Measurements from ENCODE around the gene PLPPR3.

PLPPR3 gene

DNA sequence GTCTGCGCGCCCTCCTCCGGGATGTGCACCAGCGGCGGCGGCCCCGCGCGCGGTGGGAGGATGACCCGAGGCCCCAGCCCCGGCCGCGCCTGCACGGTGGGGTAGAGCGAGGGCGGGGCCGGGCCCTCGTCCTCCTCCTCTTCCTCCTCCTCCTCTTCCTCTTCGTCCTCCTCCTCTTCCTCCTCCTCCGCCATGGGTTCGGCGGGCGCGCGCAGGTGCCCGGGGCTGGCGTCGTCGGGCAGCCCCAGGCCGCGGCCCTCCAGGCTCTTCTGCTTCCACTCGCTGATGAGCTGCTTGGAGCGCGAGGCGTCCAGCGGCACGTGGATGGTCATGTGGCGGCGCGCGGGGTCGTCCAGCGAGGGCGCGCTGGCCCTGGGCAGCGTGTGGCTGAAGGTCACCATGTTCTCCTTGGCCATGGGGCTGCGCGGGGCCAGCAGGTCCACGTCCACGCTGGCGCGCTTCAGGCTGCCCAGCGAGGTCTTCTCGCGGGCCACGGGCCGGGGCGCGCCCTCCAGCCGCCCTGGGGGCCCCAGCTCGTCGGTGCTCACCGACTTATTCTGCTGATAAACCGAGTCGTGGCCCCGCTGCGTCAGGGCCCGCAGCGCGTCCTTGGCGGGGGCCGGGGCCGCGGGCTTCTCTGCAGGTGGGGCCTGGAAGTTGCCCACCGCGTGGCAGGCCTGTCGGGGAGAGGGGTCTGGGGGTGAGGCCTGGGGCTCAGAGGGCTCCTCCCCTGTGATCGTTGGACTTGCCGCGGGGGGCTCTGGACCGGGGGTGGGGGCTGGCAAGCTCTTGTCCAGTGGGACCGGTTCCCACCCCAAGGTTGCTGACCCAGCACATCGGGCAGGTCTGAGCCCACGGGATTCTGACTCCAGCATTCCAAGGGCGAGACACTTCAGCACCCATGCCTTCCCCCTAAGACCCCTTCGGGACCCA is 8.3 kb downstream of the PLPPR3 start:
- no peak for DNase-seq (ENCODE audit: low spot score)
- Histone ChIP-seq H3K27ac (ENCODE audit: poor library complexity, severe bottlenecking) (no peak overlapping the region), H3K9me3 (ENCODE audit: severe bottlenecking) (no peaks in the 10 kb centered on the region), H3K36me3 (ENCODE audit: low read depth) (peaks cover 36% of the 10 kb centered on the region), H3K27me3 (ENCODE audit: insufficient read depth, poor library complexity, severe bottlenecking) (no peaks in the 10 kb centered on the region), H3K4me3 (ENCODE audit: severe bottlenecking) (no peak overlapping the region), H3K4me1 (ENCODE audit: insufficient read depth, poor library complexity, severe bottlenecking) (no peaks in the 10 kb centered on the region)
- TF ChIP-seq CTCF (IDR thresholded peaks at IDR 0.05; ENCODE audit: poor library complexity, severe bottlenecking): no peak
- peak; percentile 9; the same call in 1 of the 3 replicates for ATAC-seq (ENCODE audit: low read depth)

DNA sequence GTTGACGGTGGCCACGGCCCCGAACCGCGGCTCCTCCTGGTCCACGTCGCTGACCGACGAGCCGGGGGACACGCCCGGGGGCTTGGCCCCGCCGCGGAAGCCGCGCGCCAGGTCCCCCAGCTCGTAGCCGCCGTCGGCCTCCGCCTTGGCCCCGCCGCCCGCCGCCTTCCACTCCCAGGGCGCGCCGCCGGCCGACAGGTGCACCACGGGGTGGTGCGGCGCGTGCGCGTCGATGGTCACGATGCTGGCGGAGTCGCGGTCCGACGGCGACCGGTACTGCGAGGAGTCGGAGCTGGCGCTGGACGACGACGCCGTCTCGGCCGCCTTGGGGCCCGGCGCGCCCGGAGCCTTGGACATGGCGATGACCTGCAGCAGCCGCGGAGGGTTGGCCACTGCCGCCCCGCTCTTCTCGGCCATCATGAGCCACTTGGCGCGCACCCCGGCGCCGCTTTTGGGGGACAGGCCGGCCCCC is 9.0 kb downstream of the PLPPR3 start:
- H3K27me3 ChIP-seq (ENCODE audit: insufficient read depth, poor library complexity, severe bottlenecking): no peaks in the 10 kb centered on the region
- H3K36me3 ChIP-seq (ENCODE audit: low read depth): peaks cover 41% of the 10 kb centered on the region
- no peak overlapping the region for H3K27ac ChIP-seq (ENCODE audit: poor library complexity, severe bottlenecking)
- no peaks in the 10 kb centered on the region for H3K4me1 ChIP-seq (ENCODE audit: insufficient read depth, poor library complexity, severe bottlenecking)
- DNase-seq (ENCODE audit: low spot score) (no peak), ATAC-seq (ENCODE audit: low read depth) (no peak)
- no peak for TF ChIP-seq CTCF (IDR thresholded peaks at IDR 0.05; ENCODE audit: poor library complexity, severe bottlenecking)
- no peak overlapping the region for H3K4me3 ChIP-seq (ENCODE audit: severe bottlenecking)
- H3K9me3 ChIP-seq (ENCODE audit: severe bottlenecking): no peaks in the 10 kb centered on the region

DNA sequence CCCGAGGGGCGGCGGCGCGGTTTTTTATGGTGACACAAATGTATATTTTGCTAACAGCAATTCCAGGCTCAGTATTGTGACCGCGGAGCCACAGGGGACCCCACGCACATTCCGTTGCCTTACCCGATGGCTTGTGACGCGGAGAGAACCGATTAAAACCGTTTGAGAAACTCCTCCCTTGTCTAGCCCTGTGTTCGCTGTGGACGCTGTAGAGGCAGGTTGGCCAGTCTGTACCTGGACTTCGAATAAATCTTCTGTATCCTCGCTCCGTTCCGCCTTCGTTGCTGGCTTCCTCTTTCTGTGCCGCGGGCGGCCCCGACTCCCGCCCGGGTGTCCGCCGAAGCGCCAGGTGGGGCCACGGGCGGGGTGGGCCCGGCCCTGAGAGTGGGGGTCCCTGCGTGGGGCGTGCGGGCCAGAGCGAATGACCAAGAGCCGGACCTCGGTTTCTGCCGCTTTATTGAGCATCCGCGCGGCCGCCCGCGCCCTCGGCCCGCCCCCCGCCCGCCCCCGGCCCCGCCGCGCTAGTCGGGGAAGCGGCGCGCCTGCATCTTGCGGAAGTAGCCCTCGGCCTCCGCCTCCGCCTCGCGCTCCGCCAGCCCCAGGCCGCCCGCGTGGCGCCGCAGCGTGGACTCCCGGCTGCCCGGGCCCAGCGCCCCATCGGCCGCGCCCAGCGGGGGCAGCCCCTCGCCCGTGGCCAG is 9.6 kb downstream of the PLPPR3 start:
- no peak for TF ChIP-seq CTCF (IDR thresholded peaks at IDR 0.05; ENCODE audit: poor library complexity, severe bottlenecking)
- Histone ChIP-seq H3K9me3 (ENCODE audit: severe bottlenecking) (no peaks in the 10 kb centered on the region), H3K4me1 (ENCODE audit: insufficient read depth, poor library complexity, severe bottlenecking) (no peaks in the 10 kb centered on the region), H3K27ac (ENCODE audit: poor library complexity, severe bottlenecking) (no peak overlapping the region), H3K36me3 (ENCODE audit: low read depth) (peaks cover 47% of the 10 kb centered on the region), H3K27me3 (ENCODE audit: insufficient read depth, poor library complexity, severe bottlenecking) (no peaks in the 10 kb centered on the region), H3K4me3 (ENCODE audit: severe bottlenecking) (no peak overlapping the region)
- no peak for ATAC-seq (ENCODE audit: low read depth)
- no peak for DNase-seq (ENCODE audit: low spot score)

DNA sequence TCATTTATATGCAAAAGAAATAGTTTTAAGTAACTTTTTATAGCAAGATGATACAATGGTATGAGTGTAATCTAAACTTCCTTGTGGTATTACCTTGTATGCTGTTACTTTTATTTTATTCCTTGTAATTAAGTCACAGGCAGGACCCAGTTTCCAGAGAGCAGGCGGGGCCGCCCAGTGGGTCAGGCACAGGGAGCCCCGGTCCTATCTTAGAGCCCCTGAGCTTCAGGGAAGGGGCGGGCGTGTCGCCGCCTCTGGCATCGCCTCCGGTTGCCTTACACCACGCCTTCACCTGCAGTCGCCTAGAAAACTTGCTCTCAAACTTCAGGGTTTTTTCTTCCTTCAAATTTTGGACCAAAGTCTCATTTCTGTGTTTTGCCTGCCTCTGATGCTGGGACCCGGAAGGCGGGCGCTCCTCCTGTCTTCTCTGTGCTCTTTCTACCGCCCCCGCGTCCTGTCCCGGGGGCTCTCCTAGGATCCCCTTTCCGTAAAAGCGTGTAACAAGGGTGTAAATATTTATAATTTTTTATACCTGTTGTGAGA is 10.2 kb downstream of the PLPPR3 start:
- peaks cover 53% of the 10 kb centered on the region for H3K36me3 ChIP-seq (ENCODE audit: low read depth)

More for the DNA sequence above, 10.2 kb downstream of the PLPPR3 start:
- Histone ChIP-seq H3K9me3 (ENCODE audit: severe bottlenecking) (no peaks in the 10 kb centered on the region), H3K27me3 (ENCODE audit: insufficient read depth, poor library complexity, severe bottlenecking) (no peaks in the 10 kb centered on the region), H3K4me3 (ENCODE audit: severe bottlenecking) (no peak overlapping the region), H3K4me1 (ENCODE audit: insufficient read depth, poor library complexity, severe bottlenecking) (no peaks in the 10 kb centered on the region), H3K27ac (ENCODE audit: poor library complexity, severe bottlenecking) (no peak overlapping the region)
- ATAC-seq (ENCODE audit: low read depth) (no peak), DNase-seq (ENCODE audit: low spot score) (no peak)
- TF ChIP-seq CTCF (IDR thresholded peaks at IDR 0.05; ENCODE audit: poor library complexity, severe bottlenecking): no peak
